Measurements from ENCODE around the gene RNF114.
A peak's percentile ranks its signal among the peaks of the same experiment; 100 is the strongest.
"Not testable (repeated sequence)": the region's sequence is repeated elsewhere in the genome, so short reads cannot be mapped to it uniquely, and the experiment has no call there.

RNF114 gene

GRCh38 chr20:49928411-49929141 lies 7.6 kb upstream of the RNF114 start:
- DNase-seq: peak; percentile 67

- no peak for DNase-seq
Observed at GRCh38 chr20:49929142-49929494, 7.1 kb upstream of the RNF114 start.

GRCh38 chr20:49935746-49936152 lies 448 bp upstream of the RNF114 start:
- no peak for DNase-seq

GRCh38 chr20:49937027-49937929 lies 1.1 kb downstream of the RNF114 start:
- DNase-seq: no peak

- DNase-seq: no peak
Observed at GRCh38 chr20:49938173-49939163, 2.3 kb downstream of the RNF114 start.

- no peak for DNase-seq
Observed at GRCh38 chr20:49941456-49941855, 5.3 kb downstream of the RNF114 start.

- no peak for DNase-seq
Observed at GRCh38 chr20:49942303-49942702, 6.1 kb downstream of the RNF114 start.

- DNase-seq: no peak
Observed at GRCh38 chr20:49942942-49943341, 6.7 kb downstream of the RNF114 start.

- no peak for DNase-seq
Observed at GRCh38 chr20:49945306-49945700, 9.1 kb downstream of the RNF114 start.

GRCh38 chr20:49945701-49946477 lies 9.7 kb downstream of the RNF114 start:
- DNase-seq: no peak

GRCh38 chr20:49948178-49948577 lies 12.0 kb downstream of the RNF114 start:
- no peak for DNase-seq

GRCh38 chr20:49948809-49949507 lies 12.8 kb downstream of the RNF114 start:
- no peak for DNase-seq

- no peak for DNase-seq
Observed at GRCh38 chr20:49951151-49951550, 15.0 kb downstream of the RNF114 start.

- no peak for DNase-seq
Observed at GRCh38 chr20:49955167-49955566, 19.0 kb downstream of the RNF114 start.

GRCh38 chr20:49955830-49956396 lies 19.7 kb downstream of the RNF114 start:
- not testable (repeated sequence) for DNase-seq

GRCh38 chr20:49956689-49957088 lies 20.5 kb downstream of the RNF114 start:
- DNase-seq: no peak

- DNase-seq: not testable (repeated sequence)
Observed at GRCh38 chr20:49957089-49957938, 21.1 kb downstream of the RNF114 start.

GRCh38 chr20:49961413-49961812 lies 25.2 kb downstream of the RNF114 start:
- DNase-seq: no peak

GRCh38 chr20:49964964-49965780 lies 29.0 kb downstream of the RNF114 start:
- DNase-seq: no peak

Measured in NCI-H1417 treated with DMSO at 0.1 percent for 48 hours (cell line).